Spleen (tissue), 7 donors: Measurements from ENCODE around the gene RPGRIP1.

ENCODE experiments used
- CTCF ChIP-seq, 11 experiments: fragments of 200-600 bp in 7 of 11; fragments of 450-650 bp in 4 of 11; sonication (generic) in 4 of 11; IDR thresholded peaks in 8 of 11; conservative IDR thresholded peaks in 3 of 11; 1 replicate in 7 of 11; 2 replicates in 4 of 11; pipeline versions ENCODE4 v1.4.0 to v1.8.0; 2016 to 2021; ENCODE audit warnings: antibody characterized with exemption in 11 of 11, inconsistent platforms in 4 of 11, mild to moderate bottlenecking in 1 of 11
- POLR2AphosphoS5 ChIP-seq, 3 donors: sonication (generic); formaldehyde crosslinking; IDR thresholded peaks; one replicate each; pipeline ENCODE4 v1.5.1; 2017; ENCODE audit warnings: antibody characterized with exemption in 3 of 3
- donor health status: DM: no; HTN: no; CAD: no; lungs with moderate emphysema.
- donor health status: DM: no; HTN: no; CAD: no.
- donor health status: DM: no; HTN: no; CAD: no.

- TF ChIP-seq CTCF (IDR thresholded peaks at IDR 0.05 in 8 of 11, conservative IDR thresholded peaks at IDR 0.05 in 3 of 11) (no peak), POLR2AphosphoS5 (IDR thresholded peaks at IDR 0.05) (no peak)
Observed at GRCh38 chr14:21264025-21264801, 15.7 kb upstream of the RPGRIP1 start.
